Measurements from ENCODE around the gene CCDC186. TPM values are rescaled to one million over a fixed set of nuclear protein-coding genes. Genes with fewer than 3 reads are reported as not detected.

The CCDC186 gene
- total and polyA plus RNA-seq, 2 of the 8 experiments (the other 6 are each of a cell fraction or from before 2014, with no cell fraction given), result 3.0 to 30.3 TPM

DNA sequence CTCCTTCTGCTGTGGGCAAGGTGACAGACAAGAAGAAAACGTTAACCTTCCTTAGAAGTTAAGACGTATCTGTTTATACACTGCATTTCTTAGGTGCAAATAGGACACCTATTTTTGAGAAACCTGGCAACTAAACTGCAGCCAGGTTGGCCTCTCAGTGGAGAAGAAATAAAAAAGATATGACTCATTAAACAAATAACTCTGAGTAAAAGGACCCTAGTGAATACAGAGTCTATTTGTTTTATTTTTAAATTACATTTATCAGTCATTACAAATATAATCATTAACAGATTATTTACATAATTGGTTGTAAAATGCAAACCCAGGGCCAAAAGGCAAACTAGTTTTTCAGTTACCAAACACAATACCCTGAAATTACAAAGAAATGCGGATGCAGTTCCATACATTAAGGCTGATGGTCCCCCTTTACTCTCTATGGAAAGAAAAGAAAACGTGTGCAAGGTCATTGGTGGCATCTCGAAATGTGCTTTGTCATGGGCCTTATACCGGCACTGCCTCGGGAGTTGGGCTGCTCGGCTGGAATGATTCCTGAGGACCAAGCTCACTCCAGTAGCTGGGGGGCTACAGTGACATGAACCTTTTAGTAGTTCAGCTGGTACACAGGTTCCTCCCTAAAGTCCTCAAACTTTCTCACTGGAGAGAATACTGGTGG is 92.0 kb downstream of the CCDC186 start:
- Histone ChIP-seq H2AFZ (ENCODE audit: low read length) (no peak overlapping the region), H3K4me2 (ENCODE audit: insufficient read depth in 1 of 2, low read depth in 2 of 2, low read length in 2 of 2) (no peak overlapping the region), H3K23me2 (ENCODE audit: low read depth, low read length) (no peaks in the 10 kb centered on the region), H4K91ac (replicated peaks; ENCODE audit: insufficient read length, low read length) (no peak overlapping the region), H3K36me3 (ENCODE audit: control insufficient read depth in 2 of 4, insufficient read depth in 4 of 4, low read length in 3 of 4) (no peaks in the 10 kb centered on the region), H4K8ac (ENCODE audit: extremely low read depth, insufficient read depth, low read length) (no peak overlapping the region), H3K27me3 (replicated peaks in 1 of 4; ENCODE audit: control insufficient read depth in 3 of 4, extremely low read depth in 1 of 4, insufficient read depth in 3 of 4, low read length in 3 of 4) (no peaks in the 10 kb centered on the region), H4K5ac (ENCODE audit: insufficient read length, low read depth, low read length) (no peak overlapping the region), H3K18ac (ENCODE audit: extremely low read depth, low read length) (no peak overlapping the region), H3K4me3 (ENCODE audit: extremely low read depth in 1 of 4, insufficient read depth in 2 of 4, low read depth in 3 of 4, low read length in 4 of 4) (no peak overlapping the region), H2BK20ac (ENCODE audit: low read length) (no peak overlapping the region), H3K4me1 (replicated peaks in 1 of 4; ENCODE audit: control insufficient read depth in 3 of 4, insufficient read depth in 4 of 4, low read length in 3 of 4) (no peaks in the 10 kb centered on the region), H3K79me1 (ENCODE audit: low read depth, low read length) (no peaks in the 10 kb centered on the region), H4K20me1 (replicated peaks in 1 of 2; ENCODE audit: control insufficient read depth in 1 of 2, insufficient read depth in 2 of 2, low read length in 2 of 2) (no peaks in the 10 kb centered on the region), H3K27ac (ENCODE audit: low read depth, low read length) (no peak overlapping the region), H3K9ac (replicated peaks in 1 of 4; ENCODE audit: extremely low read depth in 1 of 4, low read depth in 3 of 4, low read length in 3 of 4) (no peak overlapping the region), H3K79me2 (ENCODE audit: control insufficient read depth in 1 of 2, insufficient read depth in 2 of 2, low read length in 2 of 2) (no peaks in the 10 kb centered on the region), H2AK5ac (ENCODE audit: low read depth, low read length) (no peak overlapping the region), H3K23ac (ENCODE audit: insufficient read length) (no peak overlapping the region), H2BK5ac (ENCODE audit: low read depth, low read length) (no peak overlapping the region), H3K14ac (ENCODE audit: insufficient read length) (no peak overlapping the region), H2BK120ac (replicated peaks; ENCODE audit: low read depth, low read length) (no peak overlapping the region), H3K4ac (replicated peaks; ENCODE audit: insufficient read length, low read depth, low read length) (no peak overlapping the region), H3K56ac (replicated peaks; ENCODE audit: insufficient read length, low read depth, low read length) (no peak overlapping the region), H2BK15ac (ENCODE audit: low read length) (no peak overlapping the region), H3K9me3 (ENCODE audit: insufficient read depth in 2 of 2, low read depth in 1 of 2, low read length in 1 of 2) (peaks cover 0 to 3% of the 10 kb centered on the region in 2 experiments; a peak in 1 of 4 replicates), H2BK12ac (ENCODE audit: low read depth, low read length) (no peak overlapping the region)
- CTCF ChIA-PET (ENCODE audit: partially characterized antibody), result interaction anchor here (0.5 to 1.9 kb wide), 6 partner anchors 7 to 143 kb away, joined by 3 to 5 read pairs (median 3); no protein-coding TSS in a partner anchor
- POLR2A ChIA-PET (ENCODE audit: partially characterized antibody), result interaction anchor here (0.8 kb wide), 1 partner anchor 13 kb away, joined by 3 read pairs; no protein-coding TSS in a partner anchor
- TF ChIP-seq TEAD4 (IDR thresholded peaks at IDR 0.05; ENCODE audit: low read depth, low read length) (no peak), SP2 (IDR thresholded peaks at IDR 0.05; ENCODE audit: low read length) (no peak), SRF (IDR thresholded peaks at IDR 0.05; ENCODE audit: low read depth, low read length) (no peak), CBX5 (IDR thresholded peaks at IDR 0.05; ENCODE audit: low read depth, low read length) (no peak), HDAC6 (IDR thresholded peaks at IDR 0.05; ENCODE audit: low read depth, low read length) (no peak), SAP30 (IDR thresholded peaks at IDR 0.05; ENCODE audit: insufficient read depth, insufficient replicate concordance, low read length) (no peak), POLR2AphosphoS5 (IDR thresholded peaks at IDR 0.05; ENCODE audit: low read depth, low read length) (no peak), YY1 (IDR thresholded peaks at IDR 0.05; ENCODE audit: low read depth, low read length) (no peak), RXRA (IDR thresholded peaks at IDR 0.05; ENCODE audit: insufficient read depth, low read depth, low read length) (no peak), SUZ12 (IDR thresholded peaks at IDR 0.05; ENCODE audit: low read length) (no peak), CTBP2 (IDR thresholded peaks at IDR 0.05; ENCODE audit: borderline replicate concordance, insufficient read depth, insufficient read length, low read length) (no peak)
- DNase-seq (ENCODE audit: low read depth in 1 of 2, low spot score in 2 of 2), result no peak
- 96% methylated on average over 8 of the region's 8 CpGs; no CpG with 5 or more reads in 1 of the 2 experiments for WGBS, 2 experiments (ENCODE audit: extremely low coverage in 1 of 2, insufficient coverage in 1 of 2, insufficient read length in 1 of 2, insufficient replicate concordance in 2 of 2, low coverage in 1 of 2, low lambda C conversion rate in 2 of 2, missing lambda C conversion rate in 1 of 2)
- FAIRE-seq, result no peak
